Measurements from ENCODE around the gene WDR46.

GRCh38 chr6:33273924-33274902, 14.8 kb downstream of the WDR46 start:
- TF ChIP-seq POLR2A (IDR thresholded peaks at IDR 0.05; ENCODE audit: low read depth, low read length) (no peak), EZH2 (IDR thresholded peaks at IDR 0.05; ENCODE audit: borderline replicate concordance, low read depth, low read length, severe bottlenecking) (no peak), CTCF (IDR thresholded peaks at IDR 0.05; ENCODE audit: extremely low read depth in 1 of 2, insufficient read depth in 1 of 2, low read depth in 1 of 2, low read length in 2 of 2) (no peak), POLR2AphosphoS5 (IDR thresholded peaks at IDR 0.05; ENCODE audit: insufficient read depth, low read depth, low read length) (no peak), FOS (IDR thresholded peaks at IDR 0.05; ENCODE audit: borderline replicate concordance, insufficient read depth, low read length) (no peak), MAX (IDR thresholded peaks at IDR 0.05; ENCODE audit: insufficient read depth, insufficient read length) (no peak), JUN (IDR thresholded peaks at IDR 0.05; ENCODE audit: borderline replicate concordance, insufficient read depth, insufficient read length, low read depth) (no peak), GATA2 (IDR thresholded peaks at IDR 0.05; ENCODE audit: insufficient read depth, insufficient read length, low read depth, low read length) (no peak), MYC (IDR thresholded peaks at IDR 0.05; ENCODE audit: low read depth, low read length) (no peak)
